ENCODE results near the gene ZBTB25.
"Not testable (repeated sequence)": the region's sequence is repeated elsewhere in the genome, so short reads cannot be mapped to it uniquely, and the experiment has no call there.

Gene ZBTB25

GRCh38 chr14:64536488-64537245 lies 33.0 kb upstream of the ZBTB25 start:
- no peak overlapping the region for H3K4me3 ChIP-seq (ENCODE audit: low read length)
- peaks cover 4% of the 10 kb centered on the region for H3K4me1 ChIP-seq (ENCODE audit: control insufficient read depth, low read depth, low read length)
- no peaks in the 10 kb centered on the region for H3K36me3 ChIP-seq (ENCODE audit: control insufficient read depth, low read depth, low read length)
- peaks cover 3% of the 10 kb centered on the region for H3K9me3 ChIP-seq (ENCODE audit: control insufficient read depth, low read depth, low read length)
- no peaks in the 10 kb centered on the region for H3K27me3 ChIP-seq (ENCODE audit: control insufficient read depth, insufficient read depth, low read length)
- H3K27ac ChIP-seq (ENCODE audit: low read length) = no peak overlapping the region
- H3K9ac ChIP-seq (ENCODE audit: low read length) = no peak overlapping the region

GRCh38 chr14:64531567-64531966 lies 27.9 kb upstream of the ZBTB25 start:
- Histone ChIP-seq H3K36me3 (ENCODE audit: control insufficient read depth, low read depth, low read length) (no peaks in the 10 kb centered on the region), H3K9me3 (ENCODE audit: control insufficient read depth, low read depth, low read length) (no peaks in the 10 kb centered on the region), H3K9ac (ENCODE audit: low read length) (no peak overlapping the region), H3K4me3 (ENCODE audit: low read length) (no peak overlapping the region), H3K4me1 (ENCODE audit: control insufficient read depth, low read depth, low read length) (no peaks in the 10 kb centered on the region), H3K27me3 (ENCODE audit: control insufficient read depth, insufficient read depth, low read length) (no peaks in the 10 kb centered on the region), H3K27ac (ENCODE audit: low read length) (no peak overlapping the region)

GRCh38 chr14:64525354-64525753 lies 21.7 kb upstream of the ZBTB25 start:
- Histone ChIP-seq H3K4me3 (ENCODE audit: low read length) (no peak overlapping the region), H3K27me3 (ENCODE audit: control insufficient read depth, insufficient read depth, low read length) (no peaks in the 10 kb centered on the region), H3K9ac (ENCODE audit: low read length) (no peak overlapping the region), H3K36me3 (ENCODE audit: control insufficient read depth, low read depth, low read length) (peaks cover 17% of the 10 kb centered on the region), H3K4me1 (ENCODE audit: control insufficient read depth, low read depth, low read length) (no peaks in the 10 kb centered on the region), H3K27ac (ENCODE audit: low read length) (no peak overlapping the region), H3K9me3 (ENCODE audit: control insufficient read depth, low read depth, low read length) (no peaks in the 10 kb centered on the region)

- no peak overlapping the region for H3K27ac ChIP-seq (ENCODE audit: low read length)
- H3K4me1 ChIP-seq (ENCODE audit: control insufficient read depth, low read depth, low read length) = no peaks in the 10 kb centered on the region
- peaks cover 17% of the 10 kb centered on the region for H3K36me3 ChIP-seq (ENCODE audit: control insufficient read depth, low read depth, low read length)
- H3K4me3 ChIP-seq (ENCODE audit: low read length) = no peak overlapping the region
- H3K9me3 ChIP-seq (ENCODE audit: control insufficient read depth, low read depth, low read length) = no peaks in the 10 kb centered on the region
- H3K9ac ChIP-seq (ENCODE audit: low read length) = no peak overlapping the region
- no peaks in the 10 kb centered on the region for H3K27me3 ChIP-seq (ENCODE audit: control insufficient read depth, insufficient read depth, low read length)
Observed at GRCh38 chr14:64522591-64523355, 19.1 kb upstream of the ZBTB25 start.

DNA sequence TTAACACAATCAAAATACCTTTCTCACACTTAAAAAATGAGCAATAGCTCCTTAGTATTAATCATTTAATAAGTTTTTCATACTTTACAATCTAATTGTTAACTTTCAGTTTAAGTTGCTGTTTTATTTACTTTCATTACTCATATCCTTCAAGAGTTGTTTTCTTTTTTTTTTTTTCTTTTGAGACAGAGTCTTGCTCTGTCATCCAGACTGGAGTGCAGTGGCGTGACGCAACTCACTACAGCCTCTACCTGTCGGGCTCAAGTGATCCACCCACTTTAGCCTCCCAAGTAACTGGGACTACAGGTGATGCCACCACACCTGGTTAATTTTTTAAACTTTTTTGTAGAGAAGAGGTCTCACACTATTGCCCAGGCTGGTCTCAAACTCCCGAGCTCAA lies 17.1 kb upstream of the ZBTB25 start:
- Histone ChIP-seq H3K4me1 (ENCODE audit: control insufficient read depth, low read depth, low read length) (no peaks in the 10 kb centered on the region), H3K9ac (ENCODE audit: low read length) (no peak overlapping the region), H3K27ac (ENCODE audit: low read length) (no peak overlapping the region), H3K9me3 (ENCODE audit: control insufficient read depth, low read depth, low read length) (no peaks in the 10 kb centered on the region), H3K36me3 (ENCODE audit: control insufficient read depth, low read depth, low read length) (peaks cover 17% of the 10 kb centered on the region), H3K4me3 (ENCODE audit: low read length) (no peak overlapping the region), H3K27me3 (ENCODE audit: control insufficient read depth, insufficient read depth, low read length) (no peaks in the 10 kb centered on the region)

DNA sequence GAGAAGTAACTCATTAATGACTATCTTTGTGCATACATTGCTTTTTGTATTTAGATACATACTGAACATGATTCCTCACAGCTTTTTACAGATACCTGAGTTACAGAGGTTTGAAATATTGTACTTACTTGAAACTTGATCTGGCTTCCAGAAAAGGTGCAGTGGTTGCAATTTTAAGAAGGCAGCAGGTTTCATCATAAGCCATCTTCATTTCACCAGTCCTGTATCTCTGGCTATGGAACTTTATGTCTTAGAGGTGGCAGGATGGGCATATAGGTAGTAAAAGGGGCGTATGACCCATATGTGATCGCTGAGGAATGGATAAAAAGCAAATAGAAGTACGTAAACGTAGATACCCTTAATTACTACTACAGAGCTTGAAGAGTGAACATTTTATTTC lies 14.6 kb upstream of the ZBTB25 start:
- Histone ChIP-seq H3K36me3 (ENCODE audit: control insufficient read depth, low read depth, low read length) (peaks cover 14% of the 10 kb centered on the region), H3K4me1 (ENCODE audit: control insufficient read depth, low read depth, low read length) (no peaks in the 10 kb centered on the region), H3K27ac (ENCODE audit: low read length) (no peak overlapping the region), H3K9ac (ENCODE audit: low read length) (no peak overlapping the region), H3K9me3 (ENCODE audit: control insufficient read depth, low read depth, low read length) (no peaks in the 10 kb centered on the region), H3K27me3 (ENCODE audit: control insufficient read depth, insufficient read depth, low read length) (no peaks in the 10 kb centered on the region), H3K4me3 (ENCODE audit: low read length) (no peak overlapping the region)

DNA sequence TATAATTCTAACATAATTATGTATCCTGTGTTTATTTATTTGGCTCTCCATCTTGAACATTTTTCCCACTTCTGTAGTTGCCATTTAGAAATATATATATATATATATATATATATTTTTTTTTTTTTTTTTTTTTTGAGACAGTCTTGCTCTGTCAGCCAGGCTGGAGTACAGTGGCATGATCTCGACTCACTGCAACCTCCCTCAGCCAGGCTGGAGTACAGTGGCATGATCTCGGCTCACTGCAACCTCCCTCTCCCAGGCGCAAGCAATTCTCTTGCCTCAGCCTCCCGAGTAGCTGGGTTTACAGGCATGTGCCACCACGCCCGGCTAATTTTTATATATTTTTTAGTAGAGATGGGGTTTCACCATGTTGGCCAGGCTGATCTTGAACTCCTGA lies 14.0 kb upstream of the ZBTB25 start:
- H3K4me1 ChIP-seq (ENCODE audit: control insufficient read depth, low read depth, low read length); H3K9ac ChIP-seq (ENCODE audit: low read length); H3K27me3 ChIP-seq (ENCODE audit: control insufficient read depth, insufficient read depth, low read length); H3K4me3 ChIP-seq (ENCODE audit: low read length); H3K27ac ChIP-seq (ENCODE audit: low read length); H3K9me3 ChIP-seq (ENCODE audit: control insufficient read depth, low read depth, low read length); H3K36me3 ChIP-seq (ENCODE audit: control insufficient read depth, low read depth, low read length): not testable (repeated sequence)

DNA sequence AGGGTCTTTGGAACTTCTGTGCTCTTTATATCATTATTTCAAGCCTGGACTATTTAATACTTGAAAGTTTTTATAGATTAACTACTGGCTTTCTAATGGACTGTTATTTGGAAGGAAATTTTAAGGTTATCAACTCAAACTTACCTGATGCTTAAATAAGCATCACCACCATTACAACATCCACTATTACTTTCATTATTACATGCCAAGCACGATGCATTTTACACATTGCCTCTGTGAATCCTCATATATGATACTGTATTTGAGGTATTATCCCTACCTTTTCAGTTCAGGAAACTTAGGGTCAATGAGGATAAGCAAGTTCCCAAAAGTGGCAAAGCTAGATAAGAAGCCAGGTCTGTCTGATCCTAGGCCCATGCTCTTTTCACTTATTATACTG lies 13.3 kb upstream of the ZBTB25 start:
- H3K9ac ChIP-seq (ENCODE audit: low read length) = no peak overlapping the region
- H3K4me3 ChIP-seq (ENCODE audit: low read length) = no peak overlapping the region
- peaks cover 4% of the 10 kb centered on the region for H3K36me3 ChIP-seq (ENCODE audit: control insufficient read depth, low read depth, low read length)
- H3K4me1 ChIP-seq (ENCODE audit: control insufficient read depth, low read depth, low read length) = no peaks in the 10 kb centered on the region
- no peak overlapping the region for H3K27ac ChIP-seq (ENCODE audit: low read length)
- H3K9me3 ChIP-seq (ENCODE audit: control insufficient read depth, low read depth, low read length) = no peaks in the 10 kb centered on the region
- no peaks in the 10 kb centered on the region for H3K27me3 ChIP-seq (ENCODE audit: control insufficient read depth, insufficient read depth, low read length)

- Histone ChIP-seq H3K4me1 (ENCODE audit: control insufficient read depth, low read depth, low read length) (peaks cover 5% of the 10 kb centered on the region), H3K27me3 (ENCODE audit: control insufficient read depth, insufficient read depth, low read length) (no peaks in the 10 kb centered on the region), H3K36me3 (ENCODE audit: control insufficient read depth, low read depth, low read length) (no peaks in the 10 kb centered on the region), H3K27ac (ENCODE audit: low read length) (no peak overlapping the region), H3K4me3 (ENCODE audit: low read length) (no peak overlapping the region), H3K9me3 (ENCODE audit: control insufficient read depth, low read depth, low read length) (no peaks in the 10 kb centered on the region), H3K9ac (ENCODE audit: low read length) (no peak overlapping the region)
Observed at GRCh38 chr14:64515053-64515452, 11.4 kb upstream of the ZBTB25 start.

DNA sequence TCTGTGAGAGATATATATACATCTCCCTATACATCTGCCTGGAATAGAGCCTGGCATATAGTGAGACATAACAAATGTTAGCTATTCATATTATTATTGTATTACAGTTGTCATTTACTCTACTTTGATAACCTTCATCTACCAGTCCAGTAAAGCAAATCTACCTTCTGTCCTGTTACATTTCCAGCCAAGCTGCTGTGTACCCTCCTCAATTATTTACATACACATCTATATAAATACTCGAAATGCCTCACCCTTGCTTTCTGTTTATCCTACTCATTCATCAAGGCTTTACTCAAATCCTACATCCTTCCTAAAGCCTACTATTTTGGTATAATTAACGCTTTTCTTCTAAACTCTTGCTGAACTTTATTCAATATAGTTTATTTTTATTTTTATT lies 9.6 kb upstream of the ZBTB25 start:
- Histone ChIP-seq H3K9ac (ENCODE audit: low read length) (no peak overlapping the region), H3K4me1 (ENCODE audit: control insufficient read depth, low read depth, low read length) (peaks cover 14% of the 10 kb centered on the region), H3K36me3 (ENCODE audit: control insufficient read depth, low read depth, low read length) (no peaks in the 10 kb centered on the region), H3K9me3 (ENCODE audit: control insufficient read depth, low read depth, low read length) (no peaks in the 10 kb centered on the region), H3K27me3 (ENCODE audit: control insufficient read depth, insufficient read depth, low read length) (no peaks in the 10 kb centered on the region), H3K4me3 (ENCODE audit: low read length) (no peak overlapping the region), H3K27ac (ENCODE audit: low read length) (no peak overlapping the region)

GRCh38 chr14:64510825-64511671 lies 7.4 kb upstream of the ZBTB25 start:
- Histone ChIP-seq H3K9me3 (ENCODE audit: control insufficient read depth, low read depth, low read length) (no peaks in the 10 kb centered on the region), H3K27me3 (ENCODE audit: control insufficient read depth, insufficient read depth, low read length) (no peaks in the 10 kb centered on the region), H3K36me3 (ENCODE audit: control insufficient read depth, low read depth, low read length) (no peaks in the 10 kb centered on the region), H3K4me1 (ENCODE audit: control insufficient read depth, low read depth, low read length) (peaks cover 22% of the 10 kb centered on the region), H3K9ac (ENCODE audit: low read length) (no peak overlapping the region), H3K27ac (ENCODE audit: low read length) (no peak overlapping the region), H3K4me3 (ENCODE audit: low read length) (no peak overlapping the region)

All from iPS-18a (cell line).